ENCODE measurements around the gene NCK1. TPM values are rescaled to one million over a fixed set of nuclear protein-coding genes. Genes with fewer than 3 reads are reported as not detected.

The NCK1 gene
- total RNA-seq, 5 donors from 2014 or later (not counting 1 experiment from before 2014, with no cell fraction given): 46.9 to 65.3 (median 50.9) TPM

- no peaks in the 10 kb centered on the region for H3K9me3 ChIP-seq
- peak overlapping the region; percentile 59 to 89 for H3K4me3 ChIP-seq (ENCODE audit: control insufficient read depth in 1 of 2, extremely low read depth in 1 of 2, low read length in 1 of 2)
- H3K27ac ChIP-seq (ENCODE audit: low read length): no peak overlapping the region
- peak overlapping the region; percentile 16 to 37 for H3K27ac Mint-ChIP-seq
- peaks cover 16 to 21% (median 19%) of the 10 kb centered on the region in 3 donors for H3K4me1 Mint-ChIP-seq
- peak overlapping the region; percentile 80 to 88 (median 87) for H3K4me3 Mint-ChIP-seq
- 8% methylated on average over 44 of the region's 51 CpGs for WGBS (ENCODE audit: insufficient coverage)
- H3K27me3 Mint-ChIP-seq: peaks cover 50 to 54% of the 10 kb centered on the region in 2 donors
- H3K9me3 Mint-ChIP-seq: peaks cover 10 to 16% (median 10%) of the 10 kb centered on the region in 3 donors
- POLR2A ChIA-PET: interaction anchor here in 1 of 2 donors (0.5 kb wide), 1 partner anchor 436 kb away, joined by 3 read pairs; no protein-coding TSS in a partner anchor
- peaks cover 0 to 23% of the 10 kb centered on the region in 2 experiments for H3K4me1 ChIP-seq (ENCODE audit: control insufficient read depth in 1 of 2, extremely low read depth in 1 of 2, insufficient read depth in 2 of 2, low read length in 2 of 2)
- H3K36me3 Mint-ChIP-seq: no peaks in the 10 kb centered on the region
- DNase-seq: peak in 17 of 35 experiments; percentile 4 to 47 (median 16)
- CTCF ChIA-PET: interaction anchor here in 1 of 2 donors (0.6 kb wide), 1 partner anchor 68 kb away, joined by 4 read pairs; the partner anchor contains the start of gene STAG1
- H3K36me3 ChIP-seq (ENCODE audit: control insufficient read depth in 2 of 2, extremely low read depth in 1 of 2, insufficient read depth in 1 of 2, low read length in 1 of 2): no peaks in the 10 kb centered on the region
- peak; percentile 54 to 71 (median 61) for ATAC-seq (replicated peaks in 1 of 4)
- peaks cover 0 to 27% of the 10 kb centered on the region in 2 experiments for H3K27me3 ChIP-seq (replicated peaks in 1 of 2; ENCODE audit: control insufficient read depth in 2 of 2, extremely low read depth in 1 of 2, insufficient read depth in 2 of 2, low read length in 1 of 2)
Observed at GRCh38 chr3:136819731-136820679, 42.0 kb upstream of the NCK1 start.

DNA sequence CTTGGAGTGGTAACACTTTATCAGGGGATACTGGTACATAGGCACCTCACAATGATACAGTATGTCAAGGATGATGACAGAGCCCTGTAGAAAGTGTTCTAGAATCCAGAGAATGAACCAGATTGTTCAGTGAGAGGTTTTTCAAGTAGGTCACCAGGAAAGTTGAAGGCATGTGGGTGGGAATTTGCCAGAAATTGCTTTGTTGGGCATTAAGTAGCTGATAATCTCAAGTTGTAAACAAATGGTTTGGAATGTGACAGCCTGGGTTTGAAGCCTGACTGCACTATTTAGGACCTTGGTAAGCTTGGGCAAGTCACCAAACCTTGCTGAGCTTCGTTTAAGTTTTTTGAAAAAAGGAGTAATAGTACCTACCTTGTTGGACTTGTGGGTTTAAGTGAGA is 30.5 kb upstream of the NCK1 start:
- H3K9me3 Mint-ChIP-seq: peaks cover 0 to 15% (median 12%) of the 10 kb centered on the region in 3 donors
- H3K36me3 ChIP-seq (ENCODE audit: control insufficient read depth in 2 of 2, extremely low read depth in 1 of 2, insufficient read depth in 1 of 2, low read length in 1 of 2): no peaks in the 10 kb centered on the region
- peaks cover 4% of the 10 kb centered on the region for H3K36me3 Mint-ChIP-seq
- H3K4me3 ChIP-seq (ENCODE audit: control insufficient read depth in 1 of 2, extremely low read depth in 1 of 2, low read length in 1 of 2): no peak overlapping the region
- ChIA-PET POLR2A (no interaction called here), CTCF (no interaction called here)
- H3K27me3 ChIP-seq (replicated peaks in 1 of 2; ENCODE audit: control insufficient read depth in 2 of 2, extremely low read depth in 1 of 2, insufficient read depth in 2 of 2, low read length in 1 of 2): no peaks in the 10 kb centered on the region
- H3K4me3 Mint-ChIP-seq: no peak overlapping the region
- H3K27ac ChIP-seq (ENCODE audit: low read length): no peak overlapping the region
- H3K9me3 ChIP-seq: no peaks in the 10 kb centered on the region
- H3K4me1 ChIP-seq (ENCODE audit: control insufficient read depth in 1 of 2, extremely low read depth in 1 of 2, insufficient read depth in 2 of 2, low read length in 2 of 2): no peaks in the 10 kb centered on the region
- no peak for DNase-seq
- no peaks in the 10 kb centered on the region for H3K4me1 Mint-ChIP-seq
- H3K27ac Mint-ChIP-seq: no peak overlapping the region
- WGBS (ENCODE audit: insufficient coverage): no CpG with 5 or more reads among the region's 1 CpG
- peaks cover 34 to 39% of the 10 kb centered on the region in 2 donors for H3K27me3 Mint-ChIP-seq
- no peak for ATAC-seq (replicated peaks in 1 of 4)

- H3K27ac Mint-ChIP-seq: no peak overlapping the region
- Histone ChIP-seq H3K9me3 (no peaks in the 10 kb centered on the region), H3K36me3 (ENCODE audit: control insufficient read depth in 2 of 2, extremely low read depth in 1 of 2, insufficient read depth in 1 of 2, low read length in 1 of 2) (peaks cover 0 to 4% of the 10 kb centered on the region in 2 donors), H3K4me3 (ENCODE audit: control insufficient read depth in 1 of 2, extremely low read depth in 1 of 2, low read length in 1 of 2) (no peak overlapping the region), H3K27me3 (replicated peaks in 1 of 2; ENCODE audit: control insufficient read depth in 2 of 2, extremely low read depth in 1 of 2, insufficient read depth in 2 of 2, low read length in 1 of 2) (no peaks in the 10 kb centered on the region), H3K4me1 (ENCODE audit: control insufficient read depth in 1 of 2, extremely low read depth in 1 of 2, insufficient read depth in 2 of 2, low read length in 2 of 2) (no peaks in the 10 kb centered on the region), H3K27ac (ENCODE audit: low read length) (no peak overlapping the region)
- DNase-seq (no peak), ATAC-seq (replicated peaks in 1 of 4) (no peak)
- peaks cover 18 to 22% of the 10 kb centered on the region in 2 donors for H3K27me3 Mint-ChIP-seq
- no peaks in the 10 kb centered on the region for H3K9me3 Mint-ChIP-seq
- WGBS (ENCODE audit: insufficient coverage): no CpG with 5 or more reads among the region's 1 CpG
- ChIA-PET POLR2A (no interaction called here), CTCF (no interaction called here)
- no peak overlapping the region for H3K4me3 Mint-ChIP-seq
- H3K36me3 Mint-ChIP-seq: peaks cover 16% of the 10 kb centered on the region
- peaks cover 6 to 11% (median 7%) of the 10 kb centered on the region in 3 donors for H3K4me1 Mint-ChIP-seq
Observed at GRCh38 chr3:136835089-136835812, 26.8 kb upstream of the NCK1 start.

DNA sequence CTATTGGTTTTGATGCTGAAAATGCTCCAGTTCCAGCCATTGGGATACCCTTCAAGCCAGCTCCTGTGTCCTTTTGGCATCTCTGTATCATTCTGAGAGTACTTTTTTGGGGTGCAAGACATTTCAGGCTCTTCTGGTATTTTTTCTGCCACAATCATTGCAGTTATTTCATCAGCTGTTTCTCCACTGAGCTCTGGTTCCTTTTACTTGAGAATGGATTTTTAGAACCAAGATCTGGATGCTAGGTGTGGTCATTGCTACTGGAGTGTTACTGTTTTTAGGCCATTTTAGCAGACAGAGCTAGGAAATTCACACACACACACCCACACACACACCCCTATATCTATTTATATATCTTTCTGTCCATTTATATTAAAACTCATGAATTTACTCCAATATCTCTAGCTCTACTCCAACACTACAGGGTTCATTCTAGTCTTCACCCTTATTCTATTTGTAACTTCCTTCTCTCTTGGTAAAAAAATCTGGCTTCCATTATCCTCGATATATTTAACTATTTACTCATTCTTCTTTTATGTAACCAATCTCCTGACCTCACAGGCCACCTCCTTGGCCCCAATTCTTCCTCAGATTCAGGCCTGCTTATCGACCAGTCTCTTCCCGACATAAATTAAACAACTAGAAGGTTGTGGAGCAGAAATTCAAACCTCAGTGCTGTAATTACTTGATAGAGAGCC is 26.0 kb upstream of the NCK1 start:
- H3K27me3 ChIP-seq (replicated peaks in 1 of 2; ENCODE audit: control insufficient read depth in 2 of 2, extremely low read depth in 1 of 2, insufficient read depth in 2 of 2, low read length in 1 of 2): no peaks in the 10 kb centered on the region
- no peak overlapping the region for H3K27ac Mint-ChIP-seq
- H3K27ac ChIP-seq (ENCODE audit: low read length): no peak overlapping the region
- ChIA-PET CTCF (no interaction called here), POLR2A (no interaction called here)
- no peak for DNase-seq
- H3K27me3 Mint-ChIP-seq: peaks cover 12 to 15% of the 10 kb centered on the region in 2 donors
- H3K4me1 ChIP-seq (ENCODE audit: control insufficient read depth in 1 of 2, extremely low read depth in 1 of 2, insufficient read depth in 2 of 2, low read length in 2 of 2): no peaks in the 10 kb centered on the region
- peaks cover 16% of the 10 kb centered on the region for H3K36me3 Mint-ChIP-seq
- no peak overlapping the region for H3K4me3 Mint-ChIP-seq
- H3K9me3 Mint-ChIP-seq: no peaks in the 10 kb centered on the region
- peaks cover 0 to 4% of the 10 kb centered on the region in 2 donors for H3K36me3 ChIP-seq (ENCODE audit: control insufficient read depth in 2 of 2, extremely low read depth in 1 of 2, insufficient read depth in 1 of 2, low read length in 1 of 2)
- peaks cover 6 to 11% (median 7%) of the 10 kb centered on the region in 3 donors for H3K4me1 Mint-ChIP-seq
- no peak for ATAC-seq (replicated peaks in 1 of 4)
- H3K9me3 ChIP-seq: no peaks in the 10 kb centered on the region
- no peak overlapping the region for H3K4me3 ChIP-seq (ENCODE audit: control insufficient read depth in 1 of 2, extremely low read depth in 1 of 2, low read length in 1 of 2)
- 86% methylated on average over 1 of the region's 3 CpGs for WGBS (ENCODE audit: insufficient coverage)

DNA sequence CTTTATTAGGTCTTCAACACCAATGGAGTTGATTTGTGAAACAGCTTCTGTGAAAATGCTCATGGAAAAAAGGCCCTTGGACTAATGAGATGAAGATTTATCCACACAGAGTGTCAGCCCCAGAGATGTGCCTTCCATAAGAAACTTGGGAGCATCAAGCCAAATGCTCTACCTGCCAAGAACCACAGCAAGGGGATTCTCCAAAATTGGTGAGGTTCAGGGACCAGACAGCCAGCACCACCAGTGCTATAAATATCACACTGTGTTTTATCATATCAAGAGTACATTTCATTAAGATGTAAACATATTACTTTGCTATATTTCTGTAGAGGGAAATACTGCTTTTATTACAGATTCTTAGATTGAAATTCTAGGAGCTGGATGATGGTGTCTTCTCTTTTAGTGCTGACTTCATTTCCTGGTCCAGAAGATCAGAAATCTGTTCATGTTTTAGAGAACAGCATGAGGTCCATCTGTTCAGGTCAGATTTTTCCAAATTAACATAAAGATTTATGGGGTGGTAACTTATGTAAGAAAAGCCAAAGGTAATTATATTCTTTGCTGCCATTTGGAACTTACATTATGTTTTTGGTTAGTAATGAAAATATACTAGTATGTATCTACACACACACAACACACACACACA is 25.4 kb upstream of the NCK1 start:
- no peaks in the 10 kb centered on the region for H3K4me1 ChIP-seq (ENCODE audit: control insufficient read depth in 1 of 2, extremely low read depth in 1 of 2, insufficient read depth in 2 of 2, low read length in 2 of 2)
- POLR2A ChIA-PET: interaction anchor here in 1 of 2 donors (0.5 to 0.6 kb wide), 2 partner anchors 54 to 642 kb away, joined by 4 to 5 read pairs; no protein-coding TSS in a partner anchor
- H3K4me3 ChIP-seq (ENCODE audit: control insufficient read depth in 1 of 2, extremely low read depth in 1 of 2, low read length in 1 of 2): no peak overlapping the region
- peaks cover 16% of the 10 kb centered on the region for H3K36me3 Mint-ChIP-seq
- H3K27me3 ChIP-seq (replicated peaks in 1 of 2; ENCODE audit: control insufficient read depth in 2 of 2, extremely low read depth in 1 of 2, insufficient read depth in 2 of 2, low read length in 1 of 2): no peaks in the 10 kb centered on the region
- peaks cover 6 to 9% of the 10 kb centered on the region in 2 donors for H3K27me3 Mint-ChIP-seq
- no peaks in the 10 kb centered on the region for H3K9me3 Mint-ChIP-seq
- no peak overlapping the region for H3K4me3 Mint-ChIP-seq
- CTCF ChIA-PET: no interaction called here
- H3K9me3 ChIP-seq: no peaks in the 10 kb centered on the region
- ATAC-seq (replicated peaks in 1 of 4): no peak
- H3K4me1 Mint-ChIP-seq: peaks cover 6 to 11% (median 7%) of the 10 kb centered on the region in 3 donors
- H3K27ac ChIP-seq (ENCODE audit: low read length): no peak overlapping the region
- no peak for DNase-seq
- H3K36me3 ChIP-seq (ENCODE audit: control insufficient read depth in 2 of 2, extremely low read depth in 1 of 2, insufficient read depth in 1 of 2, low read length in 1 of 2): peaks cover 0 to 4% of the 10 kb centered on the region in 2 donors
- H3K27ac Mint-ChIP-seq: no peak overlapping the region
